HG03439 (cell line): ENCODE data around the gene PAQR4.
"Not testable (repeated sequence)": the region's sequence is repeated elsewhere in the genome, so short reads cannot be mapped to it uniquely, and the experiment has no call there.

Experiments used
- ATAC-seq: cut with Tn5 transposase; IDR thresholded peaks from one replicate; pipeline ENCODE4 v1.9.1; 2021; ENCODE audit warnings: mild to moderate bottlenecking, moderate library complexity; ENCODE audit not compliant: unreplicated experiment

Gene PAQR4

DNA sequence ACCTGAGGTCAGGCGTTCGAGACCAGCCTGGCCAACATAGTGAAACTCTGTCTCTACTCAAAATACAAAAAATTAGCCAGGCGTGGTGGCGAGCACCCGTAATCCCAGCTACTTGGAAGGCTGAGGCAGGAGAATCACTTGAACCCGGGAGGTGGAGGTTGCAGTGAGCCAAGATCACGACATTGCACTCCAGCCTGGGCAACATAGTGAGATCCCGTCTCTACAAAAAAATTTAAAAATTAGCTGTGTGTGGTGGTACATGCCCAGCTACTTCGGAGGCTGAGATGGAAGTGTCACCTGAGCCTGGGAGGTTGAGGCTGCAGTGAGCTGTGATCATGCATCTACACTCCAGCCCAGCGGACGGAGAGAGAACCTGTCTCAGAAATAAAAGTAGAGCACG lies 25.4 kb upstream of the PAQR4 start:
- not testable (repeated sequence) for ATAC-seq

DNA sequence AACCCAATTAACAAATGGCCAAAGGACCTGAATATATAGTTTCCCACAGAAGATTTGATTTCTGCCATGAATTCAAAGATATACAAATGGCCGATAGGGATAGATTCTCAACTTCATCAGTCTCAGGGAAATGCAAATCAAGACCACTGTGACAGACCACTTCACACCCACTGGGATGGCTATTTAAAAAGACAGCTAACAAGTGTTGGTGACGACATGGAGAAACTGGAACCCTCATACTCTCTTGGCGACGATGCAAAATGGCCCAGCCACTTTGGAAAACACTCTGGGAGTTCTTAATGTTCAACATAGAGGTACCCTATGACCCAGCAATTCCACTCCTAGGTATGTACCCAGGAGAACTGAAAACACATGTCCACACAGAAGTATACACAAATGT lies 22.5 kb upstream of the PAQR4 start:
- ATAC-seq = no peak

DNA sequence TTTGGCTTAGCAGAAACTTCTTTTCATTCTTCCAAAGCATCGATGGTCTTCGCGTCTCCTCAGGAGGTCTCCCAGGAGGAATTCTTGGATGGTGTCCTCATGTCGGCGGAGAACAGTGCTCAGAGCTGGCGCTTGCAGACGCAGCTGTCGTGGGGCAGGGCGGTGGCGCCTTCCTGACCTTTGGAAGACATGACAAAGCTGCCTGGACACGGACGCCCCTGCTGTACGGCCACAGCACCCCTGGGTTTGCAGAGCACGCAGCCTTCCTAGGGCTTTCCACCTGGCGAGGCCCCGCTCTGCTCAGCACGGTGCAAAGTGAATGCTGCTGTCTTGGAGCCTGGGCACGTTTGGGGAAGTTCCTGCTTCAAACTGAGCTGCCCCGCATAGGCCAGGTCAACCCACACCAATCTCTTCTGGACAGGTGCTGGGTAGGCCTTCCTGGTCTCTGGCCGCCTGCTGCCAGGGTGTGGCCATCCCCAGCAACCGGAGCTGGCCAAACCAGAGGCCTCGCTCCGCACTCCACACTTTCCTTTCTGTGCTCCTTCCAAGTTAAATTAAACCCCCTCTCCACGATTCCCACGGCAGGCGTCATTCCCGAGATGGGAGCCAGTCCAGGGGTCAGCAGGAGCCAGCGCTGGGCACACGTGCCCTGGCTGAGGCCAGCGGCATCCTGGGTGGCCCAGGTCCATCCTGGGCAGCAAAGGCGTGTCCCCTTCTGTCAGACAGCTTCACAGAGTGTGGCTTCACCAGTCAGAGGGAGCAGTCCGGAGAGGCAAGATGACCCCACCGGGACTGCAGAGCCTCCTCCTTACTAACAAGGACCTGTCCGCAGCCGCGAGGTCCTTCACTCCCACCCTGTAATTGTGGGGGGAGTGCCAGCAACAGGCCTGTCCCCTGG lies 20.1 kb upstream of the PAQR4 start:
- ATAC-seq = no peak

DNA sequence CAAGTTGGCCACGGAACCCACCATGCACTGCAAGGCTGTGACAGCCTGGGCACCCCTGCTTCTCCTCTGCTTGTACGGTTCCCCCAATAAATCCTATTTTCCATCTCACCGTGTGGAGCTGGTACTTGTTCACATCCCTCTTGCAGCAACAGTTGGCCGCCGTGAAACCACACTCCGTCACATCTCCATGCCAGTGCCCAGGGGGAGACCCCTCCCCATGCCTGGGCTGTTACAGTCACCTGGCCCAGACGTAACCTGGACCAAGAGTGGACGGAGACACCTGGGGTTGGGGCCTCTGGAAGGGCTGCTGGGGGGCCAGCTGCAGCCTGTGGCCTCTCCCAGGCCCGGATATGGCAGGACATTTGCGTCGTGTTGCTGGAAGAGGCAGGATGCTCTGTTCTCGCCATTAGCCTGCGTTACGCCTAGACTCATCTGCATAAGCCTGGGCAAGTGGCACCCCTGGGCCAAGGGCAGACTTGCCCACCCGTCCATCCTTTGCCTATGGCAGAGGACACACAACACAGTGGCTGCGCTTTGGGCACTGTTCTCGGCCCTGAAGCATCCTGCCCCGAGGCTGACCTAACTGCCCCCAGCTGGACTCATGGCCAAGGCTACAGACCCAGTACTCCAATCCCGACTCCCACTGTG lies 19.3 kb upstream of the PAQR4 start:
- ATAC-seq = no peak

DNA sequence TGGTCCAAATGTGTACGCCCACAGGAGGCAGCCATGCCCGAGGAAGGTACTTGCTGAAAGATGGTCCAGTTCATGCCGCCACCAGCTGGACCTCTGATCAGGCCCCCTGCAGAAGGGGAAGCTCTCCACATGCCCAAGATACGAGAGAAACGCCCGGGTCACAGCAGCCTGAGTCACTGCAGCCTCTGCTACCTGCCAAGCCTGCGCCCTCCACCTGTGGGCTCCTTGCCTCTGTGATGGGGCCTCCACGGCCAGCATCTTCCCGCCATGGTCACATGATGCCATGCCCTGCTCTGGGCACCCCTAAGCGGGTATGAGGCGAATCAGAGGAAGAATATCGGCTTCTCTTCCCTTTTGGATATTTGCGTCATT lies 18.8 kb upstream of the PAQR4 start:
- no peak for ATAC-seq

DNA sequence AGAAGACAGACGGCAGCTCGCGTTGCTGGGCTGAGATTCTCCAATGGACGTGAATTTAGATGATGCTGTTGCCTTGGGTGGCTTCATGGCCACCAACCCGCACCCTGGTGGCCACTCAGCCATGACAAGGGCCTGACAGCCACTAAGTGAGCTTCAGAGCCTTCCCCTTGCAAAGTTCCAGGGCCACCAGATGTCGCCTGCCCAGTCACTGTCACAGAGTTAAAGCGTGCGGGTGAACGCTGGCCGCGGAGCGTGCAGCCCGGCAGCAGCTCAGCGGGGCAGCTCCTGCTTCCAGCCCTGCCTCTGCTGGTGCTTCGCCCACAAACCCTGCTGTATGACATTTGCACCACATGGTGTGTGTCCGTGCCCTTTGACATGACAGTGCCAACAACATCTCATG lies 18.4 kb upstream of the PAQR4 start:
- ATAC-seq = no peak

DNA sequence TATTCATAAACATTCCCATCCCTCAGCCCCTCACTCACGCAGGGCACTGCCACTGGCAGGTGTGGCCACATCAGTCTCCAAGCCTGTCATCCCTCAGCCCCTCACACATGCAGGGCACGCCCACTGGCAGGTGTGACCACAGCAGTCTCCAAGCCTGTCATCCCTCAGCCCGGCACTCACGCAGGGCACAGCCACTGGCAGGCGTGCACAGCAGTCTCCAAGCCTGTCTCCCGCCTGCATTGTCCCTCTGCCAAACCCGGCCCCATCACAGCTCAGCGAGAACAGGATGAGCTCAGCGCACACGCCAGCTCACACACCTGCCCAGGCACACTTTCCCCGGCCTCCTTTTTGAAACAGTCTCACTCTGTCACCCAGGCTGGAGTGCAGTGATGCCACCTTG lies 16.5 kb upstream of the PAQR4 start:
- no peak for ATAC-seq

DNA sequence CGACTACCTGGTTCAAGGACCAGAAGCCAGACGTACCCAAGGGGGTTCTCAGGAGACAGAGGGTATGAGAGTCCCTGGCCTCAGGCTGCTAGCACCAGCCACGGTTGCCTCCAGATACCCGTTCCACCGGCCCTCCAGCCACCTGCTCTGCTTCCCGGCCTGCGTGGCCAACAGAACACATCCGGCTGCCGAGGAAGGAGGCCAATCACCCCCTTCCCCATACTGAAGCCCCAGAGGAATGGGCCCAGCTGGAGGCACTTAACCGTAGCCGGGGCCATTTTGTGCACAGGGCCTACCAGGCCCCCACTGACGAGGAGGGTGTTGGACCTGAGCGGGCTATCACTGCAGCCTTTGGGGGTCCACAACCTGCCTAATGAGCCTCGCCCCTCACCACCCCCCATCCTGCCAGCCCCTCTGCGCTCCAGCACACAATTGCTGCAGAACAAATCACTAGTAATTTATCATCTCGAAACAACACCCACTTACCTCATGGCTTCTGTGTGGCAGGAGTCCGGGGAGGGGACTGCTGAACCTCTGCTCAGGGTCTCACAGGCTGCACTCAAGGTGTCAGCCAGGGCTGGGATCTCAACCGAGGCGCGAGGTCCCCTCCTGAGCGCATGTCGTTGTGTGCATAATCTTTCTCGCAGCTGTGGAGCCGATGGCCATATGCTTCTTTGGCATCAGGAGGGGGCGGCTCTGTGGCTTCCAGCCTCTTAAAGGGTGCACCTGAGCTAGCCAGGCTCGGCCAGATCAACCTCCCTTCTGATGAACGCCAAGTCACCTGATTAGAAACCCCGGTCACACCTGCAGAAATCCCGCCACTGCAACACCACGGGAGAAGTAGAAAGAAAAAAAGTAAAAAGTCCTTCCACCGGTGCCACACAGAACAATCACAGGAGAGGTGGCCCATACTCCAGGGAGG lies 15.2 kb upstream of the PAQR4 start:
- no peak for ATAC-seq

DNA sequence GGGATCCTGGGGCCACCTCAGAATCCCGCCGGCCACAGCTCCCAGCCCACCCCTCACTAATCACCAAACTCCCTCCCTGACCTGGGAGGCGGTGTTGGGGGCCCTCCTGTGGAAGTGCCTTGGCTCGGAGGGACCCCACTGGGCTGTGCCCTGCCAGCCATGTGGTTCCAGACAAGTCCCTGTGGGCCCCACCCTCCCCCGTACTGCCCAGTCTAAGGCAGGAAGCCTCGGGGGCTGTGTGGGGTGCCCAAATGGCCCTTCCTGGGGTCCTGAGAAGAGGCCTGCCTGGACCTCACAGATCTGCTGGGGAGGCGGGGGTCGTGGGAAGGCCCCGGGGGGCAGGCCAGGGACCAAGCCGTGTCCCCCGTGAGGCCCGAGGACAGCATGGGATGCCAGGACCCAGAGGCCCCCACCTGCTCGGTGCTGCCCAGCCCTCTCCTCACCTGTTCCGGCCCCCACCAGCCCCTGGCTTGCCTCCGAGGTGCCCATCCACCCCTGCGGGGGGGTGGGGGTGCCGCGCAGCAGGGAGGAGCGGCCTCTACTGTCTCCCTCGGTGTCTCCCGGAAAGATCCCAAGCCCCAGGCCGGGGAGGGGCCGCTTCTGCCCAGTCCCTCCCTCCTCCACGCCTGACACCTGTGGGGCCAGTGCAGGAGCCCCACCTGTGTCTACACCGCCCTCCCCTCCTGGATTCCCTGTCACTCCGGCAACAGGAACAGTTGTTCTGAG lies 14.3 kb upstream of the PAQR4 start:
- no peak for ATAC-seq

DNA sequence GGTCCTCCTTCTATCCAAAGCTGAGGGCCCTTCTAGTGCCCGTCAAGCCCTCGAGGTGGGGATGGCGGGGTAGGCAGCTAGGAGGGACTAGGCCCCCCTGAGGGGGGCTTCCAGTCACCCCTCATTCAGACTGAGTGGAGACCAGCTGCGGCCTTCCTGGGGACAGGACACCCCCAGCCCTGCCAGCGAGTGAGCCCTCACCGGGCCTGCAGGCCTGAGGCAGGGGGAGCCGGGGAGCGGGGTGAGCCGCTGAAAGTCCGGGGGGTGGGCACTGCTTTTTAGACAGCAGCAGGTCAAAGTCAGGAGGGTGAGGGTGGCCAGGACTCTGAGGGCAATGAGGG lies 13.7 kb upstream of the PAQR4 start:
- ATAC-seq = no peak

DNA sequence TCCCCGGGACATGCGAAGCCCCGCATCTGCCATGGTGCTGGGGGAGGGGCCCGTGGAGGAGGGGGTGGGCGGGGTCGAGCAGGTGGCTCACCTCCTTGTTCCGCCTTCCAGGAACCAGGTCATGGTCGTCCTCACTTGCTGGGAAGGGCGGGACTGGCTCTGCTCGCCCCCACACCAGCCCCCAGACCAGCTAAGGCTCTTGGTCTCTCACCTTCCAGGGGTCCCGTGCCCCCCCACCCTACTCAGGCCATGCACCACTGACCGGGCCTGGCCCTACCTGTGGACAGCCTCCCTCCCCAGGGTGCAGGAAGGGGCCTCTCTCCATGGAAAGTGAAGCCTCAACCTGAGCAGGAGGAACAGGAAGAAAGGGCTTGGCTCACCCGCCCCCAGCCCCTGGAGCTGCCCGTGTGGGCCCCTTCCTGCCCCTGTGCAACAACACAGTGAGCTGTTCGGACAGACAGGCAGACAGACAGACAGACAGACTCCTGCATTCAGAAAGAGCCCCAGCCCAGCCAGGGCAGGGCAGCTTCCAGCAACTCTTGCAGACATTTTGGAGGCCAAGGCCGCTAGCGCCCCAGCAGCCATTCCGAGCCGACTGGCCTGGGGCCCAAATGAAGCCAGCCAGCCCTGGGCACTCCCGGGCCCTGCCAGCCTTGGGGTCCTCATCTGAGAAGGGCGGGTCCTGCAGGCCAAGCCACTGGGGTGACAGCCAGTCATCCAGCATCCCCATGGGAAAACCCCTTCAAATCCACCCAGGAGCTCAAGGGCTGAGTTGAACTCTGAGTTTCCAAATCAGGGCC lies 13.2 kb upstream of the PAQR4 start:
- ATAC-seq = no peak

DNA sequence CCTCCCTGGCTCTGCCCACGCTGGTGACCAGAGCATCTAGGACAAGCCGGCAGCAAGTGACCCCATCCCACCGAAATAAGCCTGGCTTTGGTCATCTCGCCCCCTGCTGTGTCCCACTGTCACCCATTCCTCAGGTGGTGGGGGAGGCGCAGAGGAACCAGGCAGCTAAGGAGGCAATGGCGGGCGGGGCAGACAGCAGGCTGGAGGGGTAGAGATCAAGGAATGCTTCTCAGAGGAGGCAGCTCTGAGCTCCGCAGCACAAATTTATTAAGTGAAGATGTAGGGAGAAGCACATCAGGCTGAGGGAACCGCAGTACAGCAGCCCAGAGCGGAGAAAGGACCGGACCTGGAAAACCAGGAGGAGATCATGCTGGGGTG lies 12.6 kb upstream of the PAQR4 start:
- ATAC-seq = no peak

DNA sequence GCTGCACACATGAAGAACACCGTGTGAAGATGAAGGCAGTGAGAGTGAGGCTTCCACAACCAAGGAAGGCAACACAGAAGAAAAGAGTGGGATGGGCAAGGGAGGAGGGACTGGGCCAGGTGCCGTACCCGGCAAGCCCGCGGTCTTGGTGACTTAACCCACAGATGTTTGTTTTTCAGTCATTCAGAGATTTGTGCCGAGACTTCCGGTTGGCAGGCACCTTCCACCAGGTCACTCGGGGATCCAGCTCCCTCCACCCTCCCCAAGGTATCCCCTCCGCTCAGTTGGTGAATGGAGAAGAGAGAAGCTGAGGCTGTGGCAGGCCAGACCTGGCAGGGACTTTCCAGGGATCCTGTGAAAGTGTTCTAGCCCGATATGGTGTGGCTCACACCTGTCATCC lies 9.9 kb upstream of the PAQR4 start:
- ATAC-seq = no peak

DNA sequence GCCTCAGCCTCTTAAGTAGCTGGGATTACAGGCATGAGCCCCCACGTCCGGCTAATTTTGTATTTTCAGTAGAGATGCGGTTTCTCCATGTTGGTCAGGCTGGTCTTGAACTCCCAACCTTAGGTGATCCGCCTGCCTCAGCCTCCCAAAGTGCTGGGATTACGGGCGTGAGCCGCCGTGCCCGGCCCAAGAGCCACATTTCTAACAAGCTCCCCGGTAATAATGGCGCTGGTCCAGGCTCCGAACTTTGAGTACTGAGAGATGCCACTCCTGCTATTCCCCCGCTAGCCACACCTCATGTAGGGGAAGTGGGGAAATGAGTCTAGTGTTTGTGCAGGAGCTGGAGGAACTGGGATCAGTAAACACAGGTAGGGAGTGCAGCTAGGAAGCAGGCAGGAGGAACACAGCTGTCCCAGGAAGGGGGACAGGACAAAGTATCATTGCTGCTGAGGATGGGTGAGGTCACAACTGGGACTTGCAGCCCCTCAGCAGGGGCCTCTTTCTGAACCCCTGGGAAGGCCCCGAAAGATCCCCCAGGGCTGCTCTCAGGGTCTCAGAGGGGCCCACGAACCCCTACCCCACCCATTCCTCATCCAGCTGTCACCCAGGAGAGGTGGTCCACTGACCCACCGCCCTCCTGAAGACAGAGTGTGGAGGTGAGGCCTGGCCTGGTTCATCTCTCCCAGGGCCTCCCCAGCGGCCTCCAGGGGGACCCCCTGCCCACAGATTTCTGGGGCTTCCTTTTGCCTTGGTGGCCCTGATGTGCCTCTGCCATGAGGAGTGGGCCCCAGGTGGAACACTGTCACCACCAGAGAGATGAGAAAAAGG lies 8.8 kb upstream of the PAQR4 start:
- no peak for ATAC-seq

DNA sequence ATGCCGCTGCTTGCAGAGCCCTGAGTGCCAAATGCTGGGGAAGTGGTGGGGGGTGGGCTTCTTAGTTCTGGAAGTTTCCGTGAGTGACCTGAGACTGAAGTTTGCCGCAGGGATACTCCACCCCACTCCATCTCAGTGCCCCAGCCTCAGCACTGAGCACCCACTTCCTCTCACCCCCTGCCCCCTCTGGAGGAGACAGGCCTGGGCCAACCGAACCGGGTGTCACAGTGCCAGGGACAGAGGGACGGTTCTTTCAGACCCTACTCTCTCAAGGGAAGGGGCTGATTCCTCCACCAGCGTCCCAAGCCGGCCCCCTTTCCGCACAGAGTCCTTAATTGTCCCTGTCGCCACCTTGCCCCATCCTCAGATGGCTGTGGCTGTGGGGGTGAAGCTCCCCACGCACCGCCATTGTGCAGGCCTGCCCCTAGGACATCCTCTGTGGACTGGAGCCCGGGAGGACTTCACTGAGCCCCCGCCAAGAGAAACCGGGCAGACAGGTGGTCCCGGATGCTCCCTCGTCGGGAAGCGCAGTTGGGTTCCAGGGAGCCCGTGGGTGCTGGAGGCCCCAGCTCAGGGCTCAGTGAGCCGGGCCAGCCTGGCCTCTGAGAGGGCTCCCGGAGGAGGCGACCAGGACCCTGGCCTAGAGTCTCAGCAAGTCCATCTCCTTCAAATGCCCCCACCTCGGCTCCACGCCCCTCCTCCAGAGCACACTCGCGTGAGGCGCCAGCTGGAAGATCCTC lies 6.6 kb upstream of the PAQR4 start:
- no peak for ATAC-seq

DNA sequence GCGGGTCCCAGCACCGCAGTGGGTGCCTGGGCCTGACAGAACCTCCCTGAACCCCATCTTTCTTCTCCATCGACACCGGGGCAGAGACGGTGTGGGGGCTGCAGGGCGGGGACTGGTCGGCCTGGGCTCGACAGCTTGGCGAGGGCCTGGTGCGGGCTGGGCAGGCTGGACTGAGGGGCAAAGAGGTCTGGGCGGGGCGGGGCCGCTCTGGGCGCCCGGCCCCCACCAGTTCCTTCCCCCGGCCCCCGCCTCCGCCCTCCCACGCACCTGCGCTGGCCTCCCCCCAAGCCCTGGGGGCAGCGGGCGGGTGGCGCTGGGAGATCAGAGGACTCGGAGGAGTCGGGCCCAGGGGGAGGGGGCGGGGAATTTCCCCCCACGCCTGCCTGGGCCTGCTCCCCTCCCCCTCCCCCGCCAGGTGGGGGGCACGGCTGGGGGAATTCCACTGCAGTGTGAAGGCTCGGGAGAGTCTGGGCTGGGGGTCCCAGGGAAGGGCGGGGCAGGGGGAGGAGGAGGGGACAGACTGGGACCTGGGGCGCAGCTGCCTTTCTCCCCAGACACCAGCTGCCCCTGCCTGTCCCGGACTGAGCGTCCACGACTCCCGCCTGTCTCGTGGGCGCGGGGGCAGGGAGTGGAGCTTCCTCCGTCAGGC lies 6.0 kb upstream of the PAQR4 start:
- no peak for ATAC-seq

DNA sequence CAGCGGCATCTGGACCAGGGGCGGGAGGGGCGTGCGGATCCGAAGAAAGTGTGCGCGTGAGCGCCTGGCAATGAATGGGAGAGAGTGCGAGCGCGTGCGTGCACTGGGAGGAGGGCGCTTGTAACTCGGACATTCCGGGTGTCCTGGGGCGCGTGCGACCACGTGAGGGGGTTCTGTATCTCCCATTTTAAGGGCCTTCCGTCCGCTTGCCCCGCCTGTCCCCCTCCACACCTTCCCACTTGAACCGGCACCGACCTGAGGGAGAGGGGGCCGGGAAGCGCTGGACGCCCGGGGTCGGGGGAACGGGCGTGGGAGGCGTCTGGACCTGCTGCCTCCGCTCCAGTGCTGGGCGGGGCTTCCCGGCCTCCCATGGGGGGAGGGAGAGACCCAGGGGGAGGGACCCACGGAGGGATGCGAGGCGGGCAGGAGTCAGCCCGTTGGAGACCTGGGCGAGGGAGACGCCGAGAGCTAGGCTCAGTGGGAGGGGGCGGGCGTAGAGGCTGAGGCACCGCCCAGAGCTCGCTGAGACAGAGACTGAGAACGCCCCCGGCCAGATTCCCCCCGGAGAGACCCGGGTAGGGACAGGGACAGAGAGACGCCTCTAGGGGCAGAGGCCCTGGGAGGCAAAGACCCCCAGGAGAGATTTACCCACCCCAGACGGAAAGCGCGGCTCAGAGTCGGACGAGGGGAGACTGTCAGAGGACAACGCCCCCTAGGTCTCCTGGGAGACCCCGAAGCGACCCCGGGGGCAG lies 5.2 kb upstream of the PAQR4 start, which contains the start of gene KREMEN2:
Gene KREMEN2, plus strand, starts transcription at position 553 of the 752 bp plus-strand sequence. CDS start 246 bp downstream, outside the sequence.
- no peak for ATAC-seq
